ENCODE data around the gene RIN1.
A peak's percentile ranks its signal among the peaks of the same experiment; 100 is the strongest.

- TF ChIP-seq CTCF (IDR thresholded peaks at IDR 0.05) = peak in 3 of 6 experiments; percentile 8 to 31 (median 17)
- TF ChIP-seq POLR2A (IDR thresholded peaks at IDR 0.05) = peak in 1 of 4 donors; percentile 50
Observed at GRCh38 chr11:66336234-66337102, at the start of gene RIN1.
